Hepatocyte (in vitro differentiated cells): ENCODE results near the gene GPR78. TPM values are rescaled to one million over a fixed set of nuclear protein-coding genes. Genes with fewer than 3 reads are reported as not detected.
A peak's percentile ranks its signal among the peaks of the same experiment; 100 is the strongest.

Source experiments
- DNase-seq: peaks from one replicate; pipeline ENCODE4 v3.0.0-alpha.2; 2016; ENCODE audit warnings: low spot score
- H2AFZ ChIP-seq: fragments of 200-600 bp; sonication (generic); 2 replicates; pipeline ENCODE4 v1.6.0; 2016; ENCODE audit warnings: antibody characterized with exemption, mild to moderate bottlenecking
- H3K27ac ChIP-seq: fragments of 200-600 bp; sonication (generic); 2 replicates; pipeline ENCODE4 v1.5.1; 2016; ENCODE audit warnings: mild to moderate bottlenecking
- H3K27me3 ChIP-seq: fragments of 200-600 bp; sonication (generic); 2 replicates; pipeline ENCODE4 v1.6.1; 2016
- H3K36me3 ChIP-seq: fragments of 200-600 bp; sonication (generic); replicated peaks from 2 replicates; pipeline ENCODE4 v1.5.1; 2016; ENCODE audit warnings: low read depth; ENCODE audit not compliant: insufficient read depth
- H3K4me1 ChIP-seq: fragments of 200-600 bp; sonication (generic); 2 replicates; pipeline ENCODE4 v1.5.1; 2016; ENCODE audit warnings: mild to moderate bottlenecking, moderate library complexity; ENCODE audit not compliant: insufficient read depth
- H3K4me2 ChIP-seq: fragments of 200-600 bp; sonication (generic); 2 replicates; pipeline ENCODE4 v1.6.0; 2016
- H3K4me3 ChIP-seq: fragments of 200-600 bp; sonication (generic); 2 replicates; pipeline ENCODE4 v1.5.1; 2016; ENCODE audit warnings: mild to moderate bottlenecking
- H3K79me2 ChIP-seq: fragments of 200-600 bp; sonication (generic); 2 replicates; pipeline ENCODE4 v1.6.0; 2017; ENCODE audit warnings: mild to moderate bottlenecking
- H3K9me2 ChIP-seq: fragments of 200-600 bp; sonication (generic); replicated peaks from 2 replicates; pipeline ENCODE4 v1.6.0; 2017; ENCODE audit warnings: mild to moderate bottlenecking; ENCODE audit not compliant: insufficient read depth
- H3K9me3 ChIP-seq: fragments of 200-600 bp; sonication (generic); 2 replicates; pipeline ENCODE4 v1.5.1; 2016; ENCODE audit warnings: low read depth, mild to moderate bottlenecking
- H4K20me1 ChIP-seq: fragments of 200-600 bp; sonication (generic); 2 replicates; pipeline ENCODE4 v1.6.0; 2016; ENCODE audit warnings: mild to moderate bottlenecking; ENCODE audit not compliant: insufficient read depth, poor library complexity, severe bottlenecking
- CTCF ChIP-seq: fragments of 200-600 bp; sonication (generic); IDR thresholded peaks from 2 replicates; pipeline ENCODE4 v1.5.1; 2016; ENCODE audit warnings: antibody characterized with exemption, mild to moderate bottlenecking; ENCODE audit not compliant: poor library complexity
- EZH2 ChIP-seq: fragments of 200-600 bp; sonication (generic); IDR thresholded peaks from 2 replicates; pipeline ENCODE4 v1.6.1; 2016; ENCODE audit warnings: antibody characterized with exemption, mild to moderate bottlenecking, borderline replicate concordance
- EZH2phosphoT487 ChIP-seq: fragments of 200-600 bp; sonication (generic); IDR thresholded peaks from one replicate; pipeline ENCODE4 v1.6.1; 2018; ENCODE audit warnings: antibody characterized with exemption, mild to moderate bottlenecking, low read depth, moderate library complexity; ENCODE audit not compliant: unreplicated experiment, severe bottlenecking
- WGBS: methylation state at CpG from one replicate; pipeline ENCODE4 v1.1.6; 2016; ENCODE audit warnings: low lambda C conversion rate; ENCODE audit errors: missing lambda C conversion rate; 5-methylcytosine and 5-hydroxymethylcytosine counted together
- polyA plus RNA-seq: library from polyadenylated mRNA; unstranded; fragments of >200 nt; fragmentation: Nextera tagmentation; extraction: Ambion mirVana; gene quantifications from 2 replicates; pipeline ENCODE4 v1.2.1, GENCODE V29; 2016
- total RNA-seq: library from RNA; depleted of rRNA; stranded (reverse); fragments of >200 nt; gene quantifications from 2 replicates; pipeline ENCODE4 v1.2.3, GENCODE V29; 2014

Gene GPR78
- total and polyA plus RNA-seq, 2 experiments from 2014 or later: 0.28 to 1.0 TPM

DNA sequence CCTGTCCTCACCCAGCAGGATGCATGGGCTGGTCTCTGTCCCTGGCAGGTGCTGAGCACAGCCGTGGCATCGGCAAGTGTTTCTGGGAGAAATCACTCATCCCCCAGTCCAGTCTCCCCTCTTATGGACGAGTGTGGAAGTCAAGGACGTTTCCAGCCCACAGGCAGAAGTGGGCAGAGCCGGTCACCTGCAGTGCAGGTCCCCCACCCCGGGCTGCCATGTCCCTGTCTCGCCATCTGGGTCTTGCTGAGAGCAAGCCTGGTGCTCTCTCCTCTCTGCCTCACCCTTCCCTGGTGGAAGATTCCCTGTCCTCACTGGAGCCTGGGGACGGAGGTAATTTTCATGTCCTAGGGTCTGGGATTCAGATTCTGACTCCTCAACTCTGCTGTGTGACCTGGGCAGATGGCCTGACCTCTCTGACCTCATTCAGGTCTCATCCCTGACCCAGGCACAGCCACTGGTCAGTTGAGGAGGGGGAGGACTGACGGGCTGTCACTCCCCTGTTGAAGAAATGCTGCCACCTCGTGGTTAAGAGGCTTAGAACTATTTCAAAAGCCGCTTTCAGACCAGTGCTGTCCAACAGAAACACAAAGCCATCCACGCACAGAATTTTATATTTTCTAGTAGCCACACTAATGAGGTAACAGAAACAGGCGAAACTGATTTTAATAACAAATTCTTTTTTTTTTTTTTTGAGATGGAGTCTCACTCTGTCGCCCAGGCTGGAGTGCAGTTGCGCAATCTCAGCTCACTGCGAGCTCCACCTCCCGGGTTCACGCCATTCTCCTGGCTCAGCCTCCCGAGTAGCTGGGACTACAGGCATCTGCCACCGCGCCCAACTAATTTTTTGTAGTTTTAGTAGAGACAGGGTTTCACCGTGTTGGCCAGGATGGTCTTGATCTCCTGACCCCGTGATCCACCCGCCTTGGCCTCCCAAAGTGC is 14.2 kb downstream of the GPR78 start:
- TF ChIP-seq EZH2phosphoT487 (no peak), EZH2 (no peak), CTCF (peak; percentile 85)
- WGBS: 60% methylated on average over 24 of the region's 24 CpGs
- Histone ChIP-seq H4K20me1 (peaks cover 5% of the 10 kb centered on the region), H3K27me3 (peaks cover 23% of the 10 kb centered on the region), H3K36me3 (no peaks in the 10 kb centered on the region), H3K4me2 (peak overlapping the region; percentile 82), H2AFZ (no peak overlapping the region), H3K27ac (no peak overlapping the region), H3K9me2 (no peaks in the 10 kb centered on the region), H3K79me2 (peaks cover 2% of the 10 kb centered on the region), H3K4me3 (no peak overlapping the region), H3K9me3 (no peaks in the 10 kb centered on the region), H3K4me1 (peaks cover 25% of the 10 kb centered on the region)
- DNase-seq: peak; percentile 86

DNA sequence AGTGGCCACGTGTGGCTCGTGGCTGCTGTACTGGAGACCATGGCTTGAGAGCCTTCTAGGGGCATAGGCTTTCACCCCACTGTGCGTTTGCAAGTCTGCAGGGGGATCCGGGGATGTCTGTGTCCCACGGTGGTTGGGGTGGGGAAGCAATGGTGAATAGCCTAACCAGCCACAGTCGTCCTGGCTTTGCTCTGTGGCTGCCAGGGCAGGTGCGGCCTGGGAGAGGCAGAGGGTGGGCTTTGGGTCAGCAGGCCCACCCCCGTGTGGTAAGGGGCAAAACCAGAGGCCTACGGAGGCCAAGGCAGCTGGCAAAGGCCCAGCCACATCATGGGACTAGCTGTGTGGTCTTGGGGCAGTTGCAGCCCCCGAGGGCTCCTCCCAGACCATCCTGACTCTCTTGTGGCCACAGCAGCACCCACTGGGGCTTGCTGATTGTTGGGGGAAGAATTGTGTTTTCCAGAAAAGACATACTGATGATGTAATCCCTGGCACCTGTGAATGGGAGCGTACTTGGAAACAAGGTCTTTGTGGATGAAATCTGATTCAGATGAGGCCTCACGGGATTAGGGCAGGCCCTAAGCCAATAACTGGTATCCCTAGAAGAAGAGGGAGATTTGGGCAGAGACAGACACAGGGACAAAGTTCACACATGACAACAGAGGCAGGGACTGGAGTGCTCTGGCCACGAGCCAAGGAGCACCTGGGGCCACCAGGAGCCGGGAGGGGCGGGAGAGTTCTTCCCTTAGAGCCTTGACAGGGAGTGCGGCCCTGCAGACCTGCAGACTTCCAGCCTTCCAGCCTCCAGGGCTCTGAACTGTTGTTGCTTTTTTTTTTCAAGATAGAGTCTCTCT is 15.3 kb downstream of the GPR78 start:
- Histone ChIP-seq H3K4me2 (no peak overlapping the region), H3K79me2 (peaks cover 2% of the 10 kb centered on the region), H3K36me3 (no peaks in the 10 kb centered on the region), H2AFZ (no peak overlapping the region), H3K27ac (no peak overlapping the region), H3K9me3 (no peaks in the 10 kb centered on the region), H3K27me3 (peaks cover 23% of the 10 kb centered on the region), H3K4me1 (peaks cover 22% of the 10 kb centered on the region), H3K9me2 (no peaks in the 10 kb centered on the region), H3K4me3 (no peak overlapping the region), H4K20me1 (peaks cover 5% of the 10 kb centered on the region)
- 71% methylated on average over 16 of the region's 16 CpGs for WGBS
- TF ChIP-seq EZH2phosphoT487 (no peak), CTCF (no peak), EZH2 (no peak)
- DNase-seq: peak; percentile 62

GRCh38 chr4:8596891-8597290 is 16.7 kb downstream of the GPR78 start:
- no peak for TF ChIP-seq EZH2
- TF ChIP-seq EZH2phosphoT487: no peak
- no peak for TF ChIP-seq CTCF
- H3K79me2 ChIP-seq: peaks cover 2% of the 10 kb centered on the region
- peaks cover 16% of the 10 kb centered on the region for H3K27me3 ChIP-seq
- H3K27ac ChIP-seq: no peak overlapping the region
- peaks cover 5% of the 10 kb centered on the region for H4K20me1 ChIP-seq
- WGBS: 84% methylated on average over 9 of the region's 9 CpGs
- H3K4me2 ChIP-seq: no peak overlapping the region
- DNase-seq: no peak
- no peaks in the 10 kb centered on the region for H3K9me2 ChIP-seq
- no peaks in the 10 kb centered on the region for H3K36me3 ChIP-seq
- no peaks in the 10 kb centered on the region for H3K9me3 ChIP-seq
- no peak overlapping the region for H2AFZ ChIP-seq
- no peak overlapping the region for H3K4me3 ChIP-seq
- peaks cover 20% of the 10 kb centered on the region for H3K4me1 ChIP-seq
